IMR-90 (cell line): ENCODE data around the gene SLC35F3. TPM values are rescaled to one million over a fixed set of nuclear protein-coding genes. Genes with fewer than 3 reads are reported as not detected.

Source experiments
- ATAC-seq: fragments of 200-7000 bp; cut with Tn5 transposase; 2 replicates; pipeline ENCODE4 v1.9.1; 2020; ENCODE audit warnings: low read depth, mild to moderate bottlenecking, moderate library complexity
- BruUV-seq: library from RNA; stranded (reverse); fragments of 400-500 nt; replicated peaks from 2 replicates; lab custom pipeline; 2021; lab: Mats Ljungman, UMichigan
- CTCF ChIA-PET: fragments of 300-600 bp; formaldehyde crosslinking; extraction: SDS; loops from one replicate; lab custom pipeline; 2021; ENCODE audit warnings: antibody characterized with exemption; lab: Yijun Ruan, JAX
- POLR2A ChIA-PET: fragments of 300-600 bp; sonication (Branson Sonifier 250); formaldehyde crosslinking; loops from one replicate; lab custom pipeline; 2022; ENCODE audit warnings: antibody characterized with exemption; ENCODE audit not compliant: unreplicated experiment; lab: Charles Lee
- DNase-seq: peaks from one replicate; pipeline ENCODE4 v3.0.0; 2013
- H2AFZ ChIP-seq: replicated peaks from 2 replicates; pipeline ENCODE3; 2013; ENCODE audit warnings: low read length, mild to moderate bottlenecking; ENCODE audit not compliant: poor library complexity
- H2AK5ac ChIP-seq: 2 replicates; pipeline ENCODE4 v1.6.1; 2013; ENCODE audit warnings: low read depth, low read length, inconsistent platforms
- H2AK9ac ChIP-seq: replicated peaks from 2 replicates; pipeline ENCODE3; 2013; ENCODE audit warnings: mild to moderate bottlenecking, low read depth, low read length, moderate library complexity; ENCODE audit not compliant: poor library complexity
- H2BK120ac ChIP-seq: 2 replicates; pipeline ENCODE4 v1.6.1; 2013; ENCODE audit warnings: low read depth, low read length, inconsistent platforms
- H2BK15ac ChIP-seq: 3 replicates; pipeline ENCODE4 v1.6.1; 2013; ENCODE audit warnings: low read depth, low read length, inconsistent platforms
- H2BK20ac ChIP-seq: 2 replicates; pipeline ENCODE4 v1.6.1; 2013; ENCODE audit warnings: low read depth, mild to moderate bottlenecking, inconsistent platforms, low read length, moderate library complexity
- H2BK5ac ChIP-seq: 2 replicates; pipeline ENCODE4 v1.6.1; 2013; ENCODE audit warnings: mild to moderate bottlenecking, low read depth, low read length, inconsistent platforms; ENCODE audit not compliant: poor library complexity, severe bottlenecking
- H3K14ac ChIP-seq: replicated peaks from 2 replicates; pipeline ENCODE4 v1.6.1; 2013; ENCODE audit warnings: low read depth, low read length, inconsistent platforms
- H3K18ac ChIP-seq: 2 replicates; pipeline ENCODE4 v1.6.1; 2013; ENCODE audit warnings: low read depth, low read length, control low read depth
- H3K23ac ChIP-seq: 2 replicates; pipeline ENCODE4 v1.6.1; 2013; ENCODE audit warnings: low read depth, low read length, inconsistent platforms
- H3K27ac ChIP-seq: 2 replicates; pipeline ENCODE4 v1.5.1; 2013; ENCODE audit warnings: mild to moderate bottlenecking, control low read depth, low read length; ENCODE audit not compliant: insufficient read depth
- H3K27me3 ChIP-seq: 2 replicates; pipeline ENCODE4 v1.6.1; 2013; ENCODE audit warnings: low read length; ENCODE audit not compliant: control insufficient read depth, insufficient read depth
- H3K36me3 ChIP-seq: 2 replicates; pipeline ENCODE4 v1.6.1; 2013; ENCODE audit warnings: low read length, mixed read lengths; ENCODE audit not compliant: control insufficient read depth, insufficient read depth
- H3K4ac ChIP-seq: 2 replicates; pipeline ENCODE4 v1.6.1; 2013; ENCODE audit warnings: low read depth, low read length, inconsistent platforms
- H3K4me1 ChIP-seq: 2 replicates; pipeline ENCODE4 v1.6.1; 2013; ENCODE audit warnings: low read length, mixed read lengths; ENCODE audit not compliant: control insufficient read depth, insufficient read depth
- H3K4me2 ChIP-seq: 2 replicates; pipeline ENCODE4 v1.6.1; 2013; ENCODE audit warnings: low read depth, mild to moderate bottlenecking, control low read depth, low read length, moderate library complexity
- H3K4me3 ChIP-seq: 2 replicates; pipeline ENCODE4 v1.5.1; 2013; ENCODE audit warnings: low read depth, mild to moderate bottlenecking, control low read depth, low read length, moderate library complexity; ENCODE audit not compliant: insufficient read depth
- H3K56ac ChIP-seq: 2 replicates; pipeline ENCODE4 v1.6.1; 2013; ENCODE audit warnings: low read length, inconsistent platforms; ENCODE audit not compliant: insufficient read depth; ENCODE audit errors: extremely low read depth
- H3K79me1 ChIP-seq, 2 experiments: 2 replicates each; pipeline ENCODE4 v1.6.1; 2013; ENCODE audit warnings: low read length in 2 of 2, inconsistent platforms in 1 of 2, low read depth in 1 of 2
- H3K9ac ChIP-seq: 2 replicates; pipeline ENCODE4 v1.6.1; 2013; ENCODE audit warnings: low read depth, low read length, control low read depth
- H3K9me1 ChIP-seq: 2 replicates; pipeline ENCODE4 v1.6.1; 2013; ENCODE audit warnings: low read length, inconsistent platforms; ENCODE audit not compliant: insufficient read depth
- H3K9me3 ChIP-seq: 2 replicates; pipeline ENCODE4 v1.6.1; 2013; ENCODE audit warnings: low read length; ENCODE audit not compliant: control insufficient read depth, insufficient read depth
- H4K20me1 ChIP-seq: 2 replicates; pipeline ENCODE4 v1.6.1; 2013; ENCODE audit warnings: low read length, inconsistent platforms; ENCODE audit not compliant: insufficient read depth
- H4K5ac ChIP-seq: 2 replicates; pipeline ENCODE4 v1.6.1; 2013; ENCODE audit warnings: mild to moderate bottlenecking, low read depth, low read length, control low read depth
- H4K8ac ChIP-seq, 2 experiments: 2 replicates each; pipeline ENCODE4 v1.6.1; 2013; ENCODE audit warnings: low read depth in 2 of 2, low read length in 2 of 2, control low read depth in 1 of 2, inconsistent platforms in 1 of 2
- H4K91ac ChIP-seq: 2 replicates; pipeline ENCODE4 v1.6.1; 2013; ENCODE audit warnings: low read depth, low read length, inconsistent platforms; ENCODE audit not compliant: insufficient read depth
- BHLHE40 ChIP-seq: fragments of 150-350 bp; IDR thresholded peaks from 2 replicates; pipeline ENCODE4 v1.6.1; 2016; ENCODE audit warnings: mild to moderate bottlenecking, low read depth, low read length
- CEBPB ChIP-seq: IDR thresholded peaks from 2 replicates; pipeline ENCODE4 v1.6.1; 2012; ENCODE audit warnings: low read depth, low read length, improper control_type of control experiment
- CHD1 ChIP-seq: IDR thresholded peaks from 2 replicates; pipeline ENCODE4 v1.6.1; 2012; ENCODE audit warnings: low read depth, low read length, improper control_type of control experiment
- CTCF ChIP-seq: conservative IDR thresholded peaks from 2 replicates; pipeline ENCODE4 v1.5.1; 2012; ENCODE audit warnings: mild to moderate bottlenecking, low read depth, low read length, improper control_type of control experiment
- ELK1 ChIP-seq: fragments of 150-350 bp; IDR thresholded peaks from 2 replicates; pipeline ENCODE4 v1.6.1; 2016; ENCODE audit warnings: low read depth, mild to moderate bottlenecking, low read length, moderate library complexity, borderline replicate concordance
- FOS ChIP-seq: fragments of 150-350 bp; IDR thresholded peaks from 2 replicates; pipeline ENCODE4 v1.6.1; 2016; ENCODE audit warnings: low read depth, low read length
- MAFK ChIP-seq: IDR thresholded peaks from 2 replicates; pipeline ENCODE4 v1.6.1; 2012; ENCODE audit warnings: low read depth, low read length, improper control_type of control experiment
- MAZ ChIP-seq: IDR thresholded peaks from 2 replicates; pipeline ENCODE4 v1.6.1; 2012; ENCODE audit warnings: low read depth, mild to moderate bottlenecking, low read length, improper control_type of control experiment, moderate library complexity, borderline replicate concordance
- MXI1 ChIP-seq: IDR thresholded peaks from 2 replicates; pipeline ENCODE4 v1.6.1; 2012; ENCODE audit warnings: low read depth, mild to moderate bottlenecking, low read length, moderate library complexity, borderline replicate concordance
- NFE2L2 ChIP-seq: fragments of 150-350 bp; IDR thresholded peaks from 2 replicates; pipeline ENCODE4 v1.6.1; 2016; ENCODE audit warnings: low read depth, mild to moderate bottlenecking, low read length
- POLR2A ChIP-seq: IDR thresholded peaks from 2 replicates; pipeline ENCODE4 v1.6.1; 2012; ENCODE audit warnings: mild to moderate bottlenecking, low read depth, low read length
- RAD21 ChIP-seq: IDR thresholded peaks from 2 replicates; pipeline ENCODE4 v1.6.1; 2012; ENCODE audit warnings: low read length, improper control_type of control experiment
- RCOR1 ChIP-seq: IDR thresholded peaks from 2 replicates; pipeline ENCODE4 v1.6.1; 2012; ENCODE audit warnings: mild to moderate bottlenecking, low read length, improper control_type of control experiment; ENCODE audit not compliant: insufficient replicate concordance
- RFX5 ChIP-seq: IDR thresholded peaks from 2 replicates; pipeline ENCODE4 v1.8.0; 2012; ENCODE audit warnings: low read depth, mild to moderate bottlenecking, low read length, moderate library complexity
- SMC3 ChIP-seq: fragments of 150-350 bp; IDR thresholded peaks from 2 replicates; pipeline ENCODE4 v1.6.1; 2016; ENCODE audit warnings: low read depth, mild to moderate bottlenecking, antibody characterized with exemption, low read length, moderate library complexity
- USF2 ChIP-seq: fragments of 150-350 bp; IDR thresholded peaks from 2 replicates; pipeline ENCODE4 v1.6.1; 2017; ENCODE audit warnings: mild to moderate bottlenecking, antibody characterized with exemption, low read length, low read depth
- WGBS, 2 experiments: methylation state at CpG; one replicate each; pipeline versions ENCODE4 v1.1.5 to v1.1.7; 2013; ENCODE audit warnings: missing lambda C conversion rate in 2 of 2; ENCODE audit not compliant: insufficient read length in 1 of 2; ENCODE audit errors: extremely low coverage in 2 of 2; 5-methylcytosine and 5-hydroxymethylcytosine counted together
- dilution Hi-C: fragments of 300-500 bp; cut with HindIII; formaldehyde crosslinking; loops from one replicate; pipeline ENCODE4 v1.14.3; 2018; ENCODE audit warnings: low sequenced_read_pairs; ENCODE audit not compliant: unreplicated experiment
- in situ Hi-C: fragments of 300-500 bp; cut with MboI; formaldehyde crosslinking; loops from 3 replicates; pipeline ENCODE4 v1.14.3; 2019; ENCODE audit warnings: low sequenced_read_pairs, inconsistent platforms, mixed read lengths
- intact Hi-C: fragments of 100-400 bp; cut with micrococcal nuclease; formaldehyde crosslinking; loops from 2 replicates; pipeline ENCODE4 v1.10.0; 2022
- polyA plus RNA-seq, 3 experiments: library from polyadenylated mRNA; depleted of rRNA; stranded (reverse); fragments of >200 nt; gene quantifications; 2 replicates each; pipeline ENCODE4 v1.2.3, GENCODE V29; 2012; ENCODE audit warnings: low replicate concordance in 1 of 3
- total RNA-seq: library from RNA; depleted of rRNA; stranded (reverse); fragments of >200 nt; gene quantifications from 2 replicates; pipeline ENCODE4 v1.2.3, GENCODE V29; 2012

The SLC35F3 gene
- total and polyA plus RNA-seq, 2 of the 4 experiments (the other 2 are of a cell fraction): under 0.01 to 0.17 TPM

GRCh38 chr1:234164098-234164709 is 259.7 kb downstream of the SLC35F3 start:
- Histone ChIP-seq H2BK120ac (no peak overlapping the region), H3K4me3 (no peak overlapping the region), H3K36me3 (no peaks in the 10 kb centered on the region), H3K79me1 (no peaks in the 10 kb centered on the region), H2BK5ac (no peak overlapping the region), H4K91ac (no peak overlapping the region), H2BK15ac (no peak overlapping the region), H3K4ac (no peak overlapping the region), H3K27ac (no peak overlapping the region), H3K27me3 (peaks cover 3% of the 10 kb centered on the region; the same call in 1 of the 2 replicates), H3K4me2 (no peak overlapping the region), H2AFZ (peak overlapping the region; percentile 17), H4K8ac (no peak overlapping the region), H4K5ac (no peak overlapping the region), H2BK20ac (no peak overlapping the region), H3K56ac (no peak overlapping the region), H4K20me1 (no peaks in the 10 kb centered on the region), H3K9ac (no peak overlapping the region), H3K9me1 (no peaks in the 10 kb centered on the region), H3K9me3 (no peaks in the 10 kb centered on the region), H3K4me1 (no peaks in the 10 kb centered on the region), H2AK9ac (no peak overlapping the region), H3K14ac (no peak overlapping the region), H3K23ac (no peak overlapping the region), H3K18ac (no peak overlapping the region), H2AK5ac (no peak overlapping the region)
- intact Hi-C loops (no loop called here), dilution Hi-C loops (no loop called here), in situ Hi-C loops (no loop called here)
- 37 to 78% methylated on average over 2 to 3 of the region's 5 CpGs for WGBS, 2 experiments
- ChIA-PET POLR2A (no interaction called here), CTCF (interaction anchor here (0.6 kb wide), 1 partner anchor 859 kb away, joined by 4 read pairs; no protein-coding TSS in a partner anchor)
- DNase-seq: no peak
- BruUV-seq: no TSS peak
- no peak for ATAC-seq
- TF ChIP-seq FOS: no peak
- no peak for TF ChIP-seq CTCF
- no peak for TF ChIP-seq USF2
- TF ChIP-seq NFE2L2: no peak
- no peak for TF ChIP-seq RCOR1
- TF ChIP-seq BHLHE40: no peak
- no peak for TF ChIP-seq MAZ
- no peak for TF ChIP-seq SMC3
- no peak for TF ChIP-seq ELK1
- no peak for TF ChIP-seq RFX5
- no peak for TF ChIP-seq MXI1
- TF ChIP-seq RAD21: no peak
- TF ChIP-seq MAFK: no peak
- TF ChIP-seq POLR2A: no peak
- TF ChIP-seq CEBPB: no peak
- no peak for TF ChIP-seq CHD1
